ENCODE results near the gene EGFL8.

GRCh38 chr6:32117461-32117860 lies 46.9 kb upstream of the EGFL8 start:
- TF ChIP-seq CTCF (IDR thresholded peaks at IDR 0.05; ENCODE audit: low read depth, low read length) (no peak), EZH2phosphoT487 (IDR thresholded peaks at IDR 0.05; ENCODE audit: low read depth) (no peak)
